ENCODE measurements around the gene CD52. TPM values are rescaled to one million over a fixed set of nuclear protein-coding genes. Genes with fewer than 3 reads are reported as not detected.

CD52 gene
- total RNA-seq, 1 experiment from 2014 or later, result 2.0 TPM

GRCh38 chr1:26269198-26269550 is 48.6 kb upstream of the CD52 start:
- peaks cover 39 to 77% of the 10 kb centered on the region in 2 experiments for H3K36me3 ChIP-seq (ENCODE audit: control insufficient read depth in 1 of 2, insufficient read depth in 2 of 2, low read length in 2 of 2)
- TF ChIP-seq CBX3 (IDR thresholded peaks at IDR 0.05; ENCODE audit: low read depth), result peak; percentile 86
- no peak for TF ChIP-seq EZH2phosphoT487 (IDR thresholded peaks at IDR 0.05; ENCODE audit: borderline replicate concordance)
- TF ChIP-seq ZNF274 (IDR thresholded peaks at IDR 0.05; ENCODE audit: low read depth, low read length), result no peak
- no peak overlapping the region for H3K4me3 ChIP-seq (replicated peaks in 1 of 2; ENCODE audit: low read depth in 1 of 2, low read length in 2 of 2)
- no peak overlapping the region for H3K9ac ChIP-seq (ENCODE audit: low read length)
- H3K4me1 ChIP-seq (ENCODE audit: control insufficient read depth in 1 of 2, insufficient read depth in 2 of 2, low read length in 2 of 2), result peaks cover 0 to under 1% of the 10 kb centered on the region in 2 experiments; a peak in 1 of 4 replicates
- no peaks in the 10 kb centered on the region for H3K79me2 ChIP-seq (ENCODE audit: insufficient read depth, low read length)
- intact Hi-C loops (cut with micrococcal nuclease), result no loop called here
- H4K20me1 ChIP-seq (ENCODE audit: insufficient read depth), result no peaks in the 10 kb centered on the region
- no peak overlapping the region for H3K4me2 ChIP-seq (ENCODE audit: low read length)
- ChIA-PET POLR2A (no interaction called here), RAD21 (ENCODE audit: low non-redundant PET in 1 of 2, low total read pairs in 2 of 2, uncharacterized antibody in 2 of 2, unreplicated experiment in 2 of 2) (no interaction called here), CTCF (interaction anchor here (1.3 kb wide), 1 partner anchor 11 kb away, joined by 4 read pairs; the partner anchor contains the start of gene SH3BGRL3)
- no peak for DNase-seq (ENCODE audit: low read depth, low spot score)
- 0 out of 4 replicates have a peak, but pooled peaks cover 6 to 7% of the 10 kb centered on the region in 2 experiments for H3K9me3 ChIP-seq (ENCODE audit: control insufficient read depth in 1 of 2, insufficient read depth in 1 of 2, low read depth in 1 of 2, low read length in 2 of 2)
- no peaks in the 10 kb centered on the region for H3K9me2 ChIP-seq (ENCODE audit: insufficient read depth)
- BruUV-seq (replicated peaks), result no TSS peak
- H3K27me3 ChIP-seq (ENCODE audit: insufficient read depth, low read length), result no peaks in the 10 kb centered on the region
- H3K27ac ChIP-seq (ENCODE audit: low read depth, low read length), result no peak overlapping the region
- ATAC-seq, result no peak
- no peak overlapping the region for H2AFZ ChIP-seq (ENCODE audit: low read depth, low read length, poor library complexity, severe bottlenecking)

- H3K9ac ChIP-seq (ENCODE audit: low read length), result no peak overlapping the region
- ChIA-PET POLR2A (no interaction called here), RAD21 (ENCODE audit: low non-redundant PET in 1 of 2, low total read pairs in 2 of 2, uncharacterized antibody in 2 of 2, unreplicated experiment in 2 of 2) (interaction anchor here (1.1 kb wide), 2 partner anchors 142 kb away, joined by 3 to 4 read pairs; no protein-coding TSS in a partner anchor), CTCF (interaction anchor here (0.7 to 3.9 kb wide), 13 partner anchors 10 to 239 kb away, joined by 3 to 47 read pairs (median 5); partner anchors contain the start of gene CEP85)
- no peaks in the 10 kb centered on the region for H3K27me3 ChIP-seq (ENCODE audit: insufficient read depth, low read length)
- H4K20me1 ChIP-seq (ENCODE audit: insufficient read depth), result no peaks in the 10 kb centered on the region
- H3K9me3 ChIP-seq (ENCODE audit: control insufficient read depth in 1 of 2, insufficient read depth in 1 of 2, low read depth in 1 of 2, low read length in 2 of 2), result no peaks in the 10 kb centered on the region
- peak overlapping the region; percentile 60; the same call in 1 of the 2 replicates for H3K27ac ChIP-seq (ENCODE audit: low read depth, low read length)
- H3K36me3 ChIP-seq (ENCODE audit: control insufficient read depth in 1 of 2, insufficient read depth in 2 of 2, low read length in 2 of 2), result peaks cover 40 to 60% of the 10 kb centered on the region in 2 experiments
- peaks cover 4% of the 10 kb centered on the region; the same call in 1 of the 2 replicates for H3K79me2 ChIP-seq (ENCODE audit: insufficient read depth, low read length)
- H3K4me1 ChIP-seq (ENCODE audit: control insufficient read depth in 1 of 2, insufficient read depth in 2 of 2, low read length in 2 of 2), result peaks cover 27 to 57% of the 10 kb centered on the region in 2 experiments
- no peaks in the 10 kb centered on the region for H3K9me2 ChIP-seq (ENCODE audit: insufficient read depth)
- ATAC-seq (no peak), DNase-seq (ENCODE audit: low read depth, low spot score) (no peak)
- H3K4me2 ChIP-seq (ENCODE audit: low read length), result peak overlapping the region; percentile 59; the same call in 1 of the 2 replicates
- no TSS peak for BruUV-seq (replicated peaks)
- intact Hi-C loops (cut with micrococcal nuclease), result loop anchor here (1.0 to 5.0 kb wide), 3 partner anchors 46 to 238 kb away; no protein-coding TSS in a partner anchor
- H2AFZ ChIP-seq (ENCODE audit: low read depth, low read length, poor library complexity, severe bottlenecking), result no peak overlapping the region
- no peak overlapping the region for H3K4me3 ChIP-seq (replicated peaks in 1 of 2; ENCODE audit: low read depth in 1 of 2, low read length in 2 of 2)
- no peak for TF ChIP-seq YY1 (IDR thresholded peaks at IDR 0.05; ENCODE audit: extremely low read depth, insufficient replicate concordance, low read depth, low read length)
- no peak for TF ChIP-seq ZBTB33 (IDR thresholded peaks at IDR 0.05; ENCODE audit: extremely low read depth, insufficient replicate concordance, low read length)
- TF ChIP-seq FOSL1 (IDR thresholded peaks at IDR 0.05; ENCODE audit: low read depth), result no peak
- no peak for TF ChIP-seq ZFX (IDR thresholded peaks at IDR 0.05)
- no peak for TF ChIP-seq CTCF (IDR thresholded peaks at IDR 0.05 in 2 of 3, conservative IDR thresholded peaks at IDR 0.05 in 1 of 3; ENCODE audit: borderline replicate concordance in 1 of 3, insufficient read depth in 1 of 3, low read depth in 2 of 3, low read length in 2 of 3)
- no peak for TF ChIP-seq CBX3 (IDR thresholded peaks at IDR 0.05; ENCODE audit: low read depth)
- no peak for TF ChIP-seq POLR2AphosphoS5 (IDR thresholded peaks at IDR 0.05; ENCODE audit: low read depth, low read length)
- TF ChIP-seq SRF (IDR thresholded peaks at IDR 0.05; ENCODE audit: low read depth), result no peak
These were observed 42.8 kb upstream of the CD52 start for GRCh38 chr1:26274801-26275425.
